Suppressor macrophage (primary cell): ENCODE measurements around the gene SELENOO.
A peak's percentile ranks its signal among the peaks of the same experiment; 100 is the strongest.

Source experiments
- DNase-seq, 4 experiments: peaks; one replicate each; pipeline ENCODE4 v3.0.0-alpha.2; 2020 to 2022

The SELENOO gene

GRCh38 chr22:50242406-50242949 is 41.7 kb downstream of the SELENOO start:
- DNase-seq, result no peak

- peak in 3 of 4 experiments; percentile 20 to 39 (median 25) for DNase-seq
Measured at GRCh38 chr22:50243685-50244419, 43.0 kb downstream of the SELENOO start.

- DNase-seq, result peak; percentile 96 to 98 (median 97)
Measured at GRCh38 chr22:50244420-50245213, 43.8 kb downstream of the SELENOO start, which contains the start of gene TUBGCP6. TUBGCP6 (minus strand) TSS chr22:50245023; CDS start chr22:50244459, 564 bp downstream.

GRCh38 chr22:50245214-50246072 is 44.6 kb downstream of the SELENOO start:
- no peak for DNase-seq

GRCh38 chr22:50246242-50247175 is 45.7 kb downstream of the SELENOO start:
- no peak for DNase-seq

- DNase-seq, result peak in 3 of 4 experiments; percentile 18 to 43 (median 39)
Measured at GRCh38 chr22:50247748-50248147, 46.9 kb downstream of the SELENOO start.

GRCh38 chr22:50248196-50249081 is 47.6 kb downstream of the SELENOO start:
- DNase-seq, result no peak

GRCh38 chr22:50249341-50250248 is 48.8 kb downstream of the SELENOO start:
- DNase-seq, result no peak

GRCh38 chr22:50250249-50250554 is 49.4 kb downstream of the SELENOO start:
- DNase-seq, result no peak

- peak; percentile 87 to 97 (median 93) for DNase-seq
Measured at GRCh38 chr22:50250555-50251476, 50.0 kb downstream of the SELENOO start, which contains the start of gene HDAC10. HDAC10 (minus strand) TSS chr22:50251265; CDS start chr22:50251032, 233 bp downstream.

- no peak for DNase-seq
Measured at GRCh38 chr22:50251477-50252081, 50.8 kb downstream of the SELENOO start.

GRCh38 chr22:50252082-50253045 is 51.6 kb downstream of the SELENOO start:
- DNase-seq, result peak; percentile 74 to 86 (median 79)

- no peak for DNase-seq
Measured at GRCh38 chr22:50253046-50253915, 52.5 kb downstream of the SELENOO start.

- DNase-seq, result no peak
Measured at GRCh38 chr22:50253941-50254340, 53.1 kb downstream of the SELENOO start.

GRCh38 chr22:50255099-50255498 is 54.3 kb downstream of the SELENOO start:
- DNase-seq, result no peak
